GM21390 (cell line): Measurements from ENCODE around the gene ZNF318.

ENCODE experiments used
- ATAC-seq: cut with Tn5 transposase; IDR thresholded peaks from one replicate; pipeline ENCODE4 v1.9.1; 2021; ENCODE audit not compliant: unreplicated experiment

ZNF318 gene

DNA sequence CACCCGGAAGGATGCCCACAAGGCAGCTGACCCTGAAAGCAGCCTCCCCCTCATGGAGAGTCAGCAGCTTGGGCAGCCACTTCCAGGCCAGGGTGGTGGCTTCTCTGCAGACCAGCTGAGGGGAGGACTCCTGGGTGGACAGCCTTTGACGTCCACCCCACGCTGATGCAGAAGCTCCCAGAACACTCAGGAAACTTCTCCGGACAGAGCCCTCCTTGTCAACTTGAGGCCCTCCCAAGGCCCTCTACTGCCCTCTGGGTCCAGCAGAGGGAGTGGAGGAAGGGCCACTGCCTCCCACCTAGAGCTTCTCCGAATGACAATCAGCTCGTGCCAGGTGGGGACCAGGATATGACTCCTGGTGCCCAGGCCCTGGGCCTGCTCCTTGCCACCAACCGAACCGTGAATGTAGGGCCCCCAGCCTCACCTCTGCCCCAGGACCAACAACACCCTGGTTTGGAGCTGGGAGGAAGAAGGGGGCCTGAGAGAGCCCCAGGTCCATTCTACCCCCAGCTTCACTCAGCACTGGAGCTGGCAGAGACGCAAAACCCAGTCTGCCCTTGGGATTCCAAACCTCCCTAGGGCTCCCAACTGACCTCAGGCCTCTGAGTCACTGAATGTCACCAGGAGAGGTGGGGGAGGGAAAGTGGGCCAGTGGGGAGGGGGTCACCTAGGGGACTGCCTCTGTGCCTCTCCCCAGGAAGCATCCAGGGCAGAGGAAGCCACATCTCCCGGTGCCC is 82.3 kb downstream of the ZNF318 start:
- no peak for ATAC-seq

- no peak for ATAC-seq
Measured at GRCh38 chr6:43286456-43286979, 82.9 kb downstream of the ZNF318 start.
